Keratinocyte (primary cell): ENCODE measurements around the gene TRAM2. TPM values are rescaled to one million over a fixed set of nuclear protein-coding genes. Genes with fewer than 3 reads are reported as not detected.

Source experiments
- DNase-seq: peaks from one replicate; pipeline ENCODE4 v3.0.0-alpha.2; 2011; ENCODE audit warnings: low read depth, missing footprints, low spot score
- FAIRE-seq: peaks from 2 replicates; lab custom pipeline; 2011; peaks lifted over from hg19 to GRCh38; lab: Jason Lieb, UNC
- H2AFZ ChIP-seq: 2 replicates; pipeline ENCODE4 v1.6.0; 2012; ENCODE audit warnings: low read length, control low read depth, inconsistent platforms; ENCODE audit not compliant: control insufficient read depth
- H3K27ac ChIP-seq: 2 replicates; pipeline ENCODE4 v1.5.1; 2011; ENCODE audit warnings: low read length; ENCODE audit not compliant: control insufficient read depth, insufficient read depth
- H3K27me3 ChIP-seq: 3 replicates; pipeline ENCODE4 v1.6.0; 2011; ENCODE audit warnings: low read length; ENCODE audit not compliant: control insufficient read depth, insufficient read depth; ENCODE audit errors: extremely low read depth
- H3K36me3 ChIP-seq, 2 experiments: 2 replicates in 1 of 2; 3 replicates in 1 of 2; pipeline ENCODE4 v1.5.1; 2011; ENCODE audit warnings: low read length in 2 of 2, mild to moderate bottlenecking in 1 of 2; ENCODE audit not compliant: control insufficient read depth in 2 of 2, insufficient read depth in 2 of 2; ENCODE audit errors: extremely low read depth in 1 of 2
- H3K4me1 ChIP-seq: 3 replicates; pipeline ENCODE4 v1.5.1; 2011; ENCODE audit warnings: low read length; ENCODE audit not compliant: control insufficient read depth, insufficient read depth; ENCODE audit errors: extremely low read depth
- H3K4me2 ChIP-seq: 3 replicates; pipeline ENCODE4 v1.6.0; 2011; ENCODE audit warnings: low read depth, low read length; ENCODE audit not compliant: control insufficient read depth, insufficient read depth; ENCODE audit errors: extremely low read depth
- H3K4me3 ChIP-seq, 3 experiments: fragments of 200-600 bp in 1 of 3; sonication (generic) in 1 of 3; 2 replicates in 2 of 3; 3 replicates in 1 of 3; pipeline ENCODE4 v1.5.1; 2011 to 2016; ENCODE audit warnings: low read length in 3 of 3, mild to moderate bottlenecking in 3 of 3, control low read depth in 2 of 3, inconsistent platforms in 1 of 3, low read depth in 1 of 3, mixed read lengths in 1 of 3, mixed run types in 1 of 3, moderate library complexity in 1 of 3; ENCODE audit not compliant: control insufficient read depth in 2 of 3, insufficient read depth in 2 of 3; ENCODE audit errors: extremely low read depth in 1 of 3
- H3K79me2 ChIP-seq: 2 replicates; pipeline ENCODE4 v1.6.0; 2012; ENCODE audit warnings: low read length; ENCODE audit not compliant: control insufficient read depth, insufficient read depth
- H3K9ac ChIP-seq: 3 replicates; pipeline ENCODE4 v1.6.0; 2011; ENCODE audit warnings: low read length; ENCODE audit not compliant: control insufficient read depth, insufficient read depth; ENCODE audit errors: extremely low read depth
- H3K9me1 ChIP-seq: 3 replicates; pipeline ENCODE4 v1.6.0; 2011; ENCODE audit warnings: low read length; ENCODE audit not compliant: control insufficient read depth, insufficient read depth; ENCODE audit errors: extremely low read depth
- H3K9me3 ChIP-seq: 2 replicates; pipeline ENCODE4 v1.5.1; 2012; ENCODE audit warnings: low read depth, low read length; ENCODE audit not compliant: control insufficient read depth
- H4K20me1 ChIP-seq: 3 replicates; pipeline ENCODE4 v1.6.0; 2011; ENCODE audit warnings: low read length; ENCODE audit not compliant: control insufficient read depth, insufficient read depth; ENCODE audit errors: extremely low read depth
- CTCF ChIP-seq, 3 experiments: IDR thresholded peaks in 1 of 3; conservative IDR thresholded peaks in 1 of 3; optimal IDR thresholded peaks in 1 of 3; 2 replicates in 2 of 3; 3 replicates in 1 of 3; pipeline versions ENCODE3 to v1.5.1; 2011; ENCODE audit warnings: low read length in 3 of 3, mild to moderate bottlenecking in 3 of 3, moderate library complexity in 2 of 3, control low read depth in 1 of 3, inconsistent platforms in 1 of 3; ENCODE audit not compliant: insufficient read depth in 2 of 3; ENCODE audit errors: extremely low read depth in 1 of 3
- EZH2 ChIP-seq: IDR thresholded peaks from one replicate; pipeline ENCODE4 v1.6.1; 2012; ENCODE audit warnings: inconsistent platforms, mild to moderate bottlenecking, low read length, moderate library complexity
- dilution Hi-C: fragments of 300-500 bp; cut with MboI; formaldehyde crosslinking; loops from one replicate; pipeline ENCODE4 v1.7.0; 2020; ENCODE audit warnings: low sequenced_read_pairs; ENCODE audit not compliant: extremely low pct_ligation_motif_present
- polyA plus RNA-seq, 5 experiments: library from polyadenylated mRNA; depleted of rRNA in 3 of 5; stranded (reverse) in 3 of 5; stranded (forward) in 1 of 5; unstranded in 1 of 5; fragments of >200 nt; gene quantifications; 1 replicate in 1 of 5; 2 replicates in 3 of 5; 3 replicates in 1 of 5; pipeline versions ENCODE4 v1.2.1 to v1.2.3, GENCODE V29; 2011 to 2012; ENCODE audit warnings: missing spikeins in 2 of 5, low read depth in 1 of 5, low replicate concordance in 1 of 5

TRAM2 gene
- polyA plus RNA-seq, 1 donor (not counting 4 experiments of a cell fraction or from before 2014, with no cell fraction given), result 9.2 TPM

- DNase-seq (no peak), FAIRE-seq (no peak)
- Histone ChIP-seq H2AFZ (no peak overlapping the region), H3K27me3 (no peaks in the 10 kb centered on the region), H3K36me3 (no peaks in the 10 kb centered on the region), H4K20me1 (no peaks in the 10 kb centered on the region), H3K9ac (no peak overlapping the region), H3K79me2 (peaks cover 23% of the 10 kb centered on the region), H3K27ac (no peak overlapping the region), H3K4me2 (no peak overlapping the region), H3K9me1 (no peaks in the 10 kb centered on the region), H3K4me3 (no peak overlapping the region), H3K4me1 (peaks cover 53% of the 10 kb centered on the region), H3K9me3 (no peaks in the 10 kb centered on the region)
- TF ChIP-seq CTCF (optimal IDR thresholded peaks at IDR 0.05 in 1 of 3, IDR thresholded peaks at IDR 0.05 in 1 of 3, conservative IDR thresholded peaks at IDR 0.05 in 1 of 3; ENCODE audit: extremely low read depth in 1 of 3, insufficient read depth in 2 of 3, low read length in 3 of 3) (no peak), EZH2 (no peak)
- dilution Hi-C loops, result no loop called here
Observed at GRCh38 chr6:52548999-52549398, 27.9 kb downstream of the TRAM2 start.

DNA sequence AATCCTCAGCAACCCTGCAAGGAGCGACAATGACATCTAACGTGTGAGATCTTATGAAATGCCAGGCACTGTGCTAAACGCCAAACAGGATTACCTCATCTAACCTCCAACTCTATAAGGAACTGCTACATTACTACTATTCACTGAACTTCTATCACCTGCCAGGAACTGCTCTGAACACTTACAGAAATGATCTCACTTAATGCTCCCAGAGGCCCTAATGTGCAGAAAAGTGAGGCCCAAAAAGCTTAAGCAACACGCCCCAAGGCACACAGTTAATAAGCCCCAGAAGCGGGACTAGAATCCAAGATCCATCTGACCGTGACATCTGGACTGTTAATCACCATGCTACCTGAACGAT is 28.5 kb downstream of the TRAM2 start:
- Histone ChIP-seq H3K9me3 (no peaks in the 10 kb centered on the region), H3K27ac (no peak overlapping the region), H3K9me1 (no peaks in the 10 kb centered on the region), H3K9ac (no peak overlapping the region), H3K4me3 (no peak overlapping the region), H3K36me3 (no peaks in the 10 kb centered on the region), H3K4me1 (peaks cover 54% of the 10 kb centered on the region), H3K27me3 (no peaks in the 10 kb centered on the region), H3K4me2 (no peak overlapping the region), H2AFZ (no peak overlapping the region), H3K79me2 (peaks cover 22% of the 10 kb centered on the region), H4K20me1 (no peaks in the 10 kb centered on the region)
- no peak for DNase-seq
- FAIRE-seq, result no peak
- no peak for TF ChIP-seq EZH2
- no peak for TF ChIP-seq CTCF (optimal IDR thresholded peaks at IDR 0.05 in 1 of 3, IDR thresholded peaks at IDR 0.05 in 1 of 3, conservative IDR thresholded peaks at IDR 0.05 in 1 of 3; ENCODE audit: extremely low read depth in 1 of 3, insufficient read depth in 2 of 3, low read length in 3 of 3)
- dilution Hi-C loops, result no loop called here
